ENCODE data around the gene ELF4.
"Not testable (repeated sequence)": the region's sequence is repeated elsewhere in the genome, so short reads cannot be mapped to it uniquely, and the experiment has no call there.

The ELF4 gene

DNA sequence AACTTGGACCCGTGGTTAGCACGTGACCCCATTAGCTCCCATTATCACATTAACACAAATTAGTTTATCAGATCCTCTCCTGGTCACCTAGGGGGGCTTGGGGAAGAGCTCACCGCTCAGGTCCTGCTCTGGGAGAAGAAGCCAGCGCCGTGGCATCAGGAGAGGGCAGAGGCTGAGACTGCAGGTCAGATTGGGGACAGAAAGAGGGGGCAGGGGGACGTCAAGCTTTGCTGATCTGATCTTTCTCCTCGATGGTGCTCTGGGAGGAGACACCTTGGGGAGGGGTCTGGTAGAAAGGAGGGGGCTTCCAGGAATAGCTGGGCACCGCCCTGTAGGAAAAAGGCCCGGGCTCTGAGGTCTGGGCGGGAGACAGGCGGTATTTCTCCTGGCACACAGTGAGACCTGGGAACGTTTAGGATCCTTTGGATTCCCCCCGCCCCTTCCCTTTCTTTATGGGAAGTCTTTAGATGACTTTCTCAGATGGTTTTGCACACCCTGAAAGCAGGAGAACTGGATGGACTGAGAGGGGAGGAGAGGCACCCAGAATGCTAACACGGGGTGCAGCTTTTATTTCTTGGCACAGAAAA is 9.1 kb upstream of the ELF4 start:
- no peak for DNase-seq (ENCODE audit: extremely low read depth, insufficient read length)
- Histone ChIP-seq H3K27me3 (replicated peaks; ENCODE audit: control insufficient read depth, insufficient read depth, low read length) (no peaks in the 10 kb centered on the region), H3K4me3 (replicated peaks; ENCODE audit: low read depth, low read length) (no peak overlapping the region), H3K36me3 (ENCODE audit: control insufficient read depth, insufficient read depth, low read length) (no peaks in the 10 kb centered on the region)
- TF ChIP-seq, protein P1, sequence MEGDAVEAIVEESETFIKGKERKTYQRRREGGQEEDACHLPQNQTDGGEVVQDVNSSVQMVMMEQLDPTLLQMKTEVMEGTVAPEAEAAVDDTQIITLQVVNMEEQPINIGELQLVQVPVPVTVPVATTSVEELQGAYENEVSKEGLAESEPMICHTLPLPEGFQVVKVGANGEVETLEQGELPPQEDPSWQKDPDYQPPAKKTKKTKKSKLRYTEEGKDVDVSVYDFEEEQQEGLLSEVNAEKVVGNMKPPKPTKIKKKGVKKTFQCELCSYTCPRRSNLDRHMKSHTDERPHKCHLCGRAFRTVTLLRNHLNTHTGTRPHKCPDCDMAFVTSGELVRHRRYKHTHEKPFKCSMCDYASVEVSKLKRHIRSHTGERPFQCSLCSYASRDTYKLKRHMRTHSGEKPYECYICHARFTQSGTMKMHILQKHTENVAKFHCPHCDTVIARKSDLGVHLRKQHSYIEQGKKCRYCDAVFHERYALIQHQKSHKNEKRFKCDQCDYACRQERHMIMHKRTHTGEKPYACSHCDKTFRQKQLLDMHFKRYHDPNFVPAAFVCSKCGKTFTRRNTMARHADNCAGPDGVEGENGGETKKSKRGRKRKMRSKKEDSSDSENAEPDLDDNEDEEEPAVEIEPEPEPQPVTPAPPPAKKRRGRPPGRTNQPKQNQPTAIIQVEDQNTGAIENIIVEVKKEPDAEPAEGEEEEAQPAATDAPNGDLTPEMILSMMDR (IDR thresholded peaks at IDR 0.05; ENCODE audit: insufficient read depth, low read length, poor library complexity, severe bottlenecking): no peak

DNA sequence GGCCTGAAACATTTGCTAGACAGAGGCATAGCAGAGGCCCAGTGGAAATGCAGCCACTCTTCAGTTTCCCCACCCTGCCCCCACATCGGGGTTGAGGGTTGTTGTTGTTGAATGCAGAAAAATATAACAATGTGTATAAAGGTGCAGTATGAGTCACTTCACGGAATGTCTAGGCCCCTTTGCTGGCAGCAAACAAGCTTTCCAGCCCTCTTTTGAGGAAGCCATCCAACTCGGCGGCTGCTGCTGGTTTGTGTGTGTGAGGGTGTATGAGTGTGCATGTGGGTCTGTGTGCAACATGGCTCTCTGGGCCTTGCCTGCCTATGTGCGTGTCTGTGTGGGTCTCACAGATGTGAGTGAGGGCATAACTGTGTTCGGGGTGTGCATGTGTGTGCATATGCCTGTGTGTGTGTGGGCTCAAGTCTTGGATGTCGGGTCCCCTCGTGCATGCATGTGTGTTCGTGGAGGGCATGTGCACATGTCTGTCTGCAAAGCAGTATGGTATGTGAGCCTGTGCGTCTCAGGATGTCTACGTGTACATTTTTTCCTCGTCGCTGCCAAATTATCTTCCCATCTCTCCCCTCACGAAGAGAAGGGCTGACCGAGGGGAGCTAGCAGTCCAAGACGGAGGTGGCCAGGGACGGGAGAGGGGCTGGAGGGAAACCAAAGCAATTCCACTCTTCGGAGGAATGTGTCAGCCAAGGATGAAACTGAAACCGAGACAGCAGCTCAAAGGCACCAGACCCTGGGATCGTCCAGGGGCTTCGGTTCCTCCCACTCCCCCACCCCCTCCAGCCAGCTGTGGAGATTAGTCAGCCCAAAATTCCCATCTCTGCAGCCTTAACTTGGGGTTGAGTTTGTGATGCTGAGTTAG is 8.4 kb upstream of the ELF4 start:
- no peaks in the 10 kb centered on the region for H3K36me3 ChIP-seq (ENCODE audit: control insufficient read depth, insufficient read depth, low read length)
- no peak for DNase-seq (ENCODE audit: extremely low read depth, insufficient read length)
- TF ChIP-seq, protein P1 (IDR thresholded peaks at IDR 0.05; ENCODE audit: insufficient read depth, low read length, poor library complexity, severe bottlenecking): no peak
- no peaks in the 10 kb centered on the region for H3K27me3 ChIP-seq (replicated peaks; ENCODE audit: control insufficient read depth, insufficient read depth, low read length)
- no peak overlapping the region for H3K4me3 ChIP-seq (replicated peaks; ENCODE audit: low read depth, low read length)

DNA sequence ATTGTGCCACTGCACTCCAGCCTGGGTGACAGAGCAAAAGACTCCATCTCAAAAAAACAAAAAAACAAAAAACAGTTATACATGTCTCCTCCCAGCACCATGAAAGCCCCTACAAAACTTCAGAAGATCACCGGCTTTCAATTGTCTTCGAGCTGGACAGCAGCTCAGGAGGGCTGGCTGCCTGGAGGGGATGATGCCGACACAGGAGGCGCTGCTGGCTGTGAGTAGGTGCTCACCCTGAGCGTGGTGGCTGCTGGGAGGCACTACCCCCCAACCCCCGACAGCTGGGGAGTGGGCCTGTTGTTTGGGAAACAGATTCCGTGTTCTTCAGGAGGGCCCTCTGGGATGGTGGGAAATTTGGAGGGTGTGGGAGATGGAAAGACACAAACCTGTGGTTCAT is 6.9 kb upstream of the ELF4 start:
- Histone ChIP-seq H3K27me3 (replicated peaks; ENCODE audit: control insufficient read depth, insufficient read depth, low read length) (no peaks in the 10 kb centered on the region), H3K36me3 (ENCODE audit: control insufficient read depth, insufficient read depth, low read length) (no peaks in the 10 kb centered on the region), H3K4me3 (replicated peaks; ENCODE audit: low read depth, low read length) (no peak overlapping the region)
- TF ChIP-seq, protein P1 (IDR thresholded peaks at IDR 0.05; ENCODE audit: insufficient read depth, low read length, poor library complexity, severe bottlenecking): no peak
- no peak for DNase-seq (ENCODE audit: extremely low read depth, insufficient read length)

DNA sequence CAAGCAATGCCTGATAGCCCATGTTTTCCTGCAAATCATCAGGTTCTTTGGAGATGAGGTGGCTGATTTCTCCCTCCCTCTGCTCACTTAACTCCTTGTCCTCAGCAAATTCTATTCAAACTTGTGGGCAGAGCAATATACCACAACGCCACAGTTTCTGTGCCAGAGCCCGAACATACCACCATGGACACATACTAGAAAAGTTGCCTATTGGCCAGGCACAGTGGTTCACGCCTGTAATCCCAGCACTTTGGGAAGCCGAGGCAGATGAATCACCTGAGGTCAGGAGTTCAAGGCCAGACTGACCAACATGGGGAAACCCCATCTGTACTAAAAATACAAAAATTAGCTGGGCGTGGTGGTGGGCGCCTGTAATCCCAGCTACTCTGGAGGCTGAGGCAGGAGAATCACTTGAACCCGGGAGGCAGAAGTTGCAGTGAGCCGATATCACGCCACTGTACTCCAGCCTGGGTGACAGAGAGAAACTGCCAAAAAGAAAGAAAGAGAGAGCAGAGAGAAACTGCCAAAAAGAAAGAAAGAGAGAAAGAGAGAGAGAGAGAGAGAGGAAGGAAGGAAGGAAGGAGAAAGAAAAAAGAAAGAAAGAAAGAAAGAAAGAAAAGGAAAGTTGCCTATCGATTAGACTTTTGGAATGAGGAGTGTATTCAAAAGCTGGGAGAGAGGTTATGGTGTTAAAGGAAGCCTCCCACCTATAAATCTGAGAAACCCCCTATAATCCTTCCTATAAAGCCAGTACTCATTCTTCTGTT is 5.0 kb upstream of the ELF4 start:
- H3K4me3 ChIP-seq (replicated peaks; ENCODE audit: low read depth, low read length); H3K36me3 ChIP-seq (ENCODE audit: control insufficient read depth, insufficient read depth, low read length); DNase-seq (ENCODE audit: extremely low read depth, insufficient read length); H3K27me3 ChIP-seq (replicated peaks; ENCODE audit: control insufficient read depth, insufficient read depth, low read length): not testable (repeated sequence)

DNA sequence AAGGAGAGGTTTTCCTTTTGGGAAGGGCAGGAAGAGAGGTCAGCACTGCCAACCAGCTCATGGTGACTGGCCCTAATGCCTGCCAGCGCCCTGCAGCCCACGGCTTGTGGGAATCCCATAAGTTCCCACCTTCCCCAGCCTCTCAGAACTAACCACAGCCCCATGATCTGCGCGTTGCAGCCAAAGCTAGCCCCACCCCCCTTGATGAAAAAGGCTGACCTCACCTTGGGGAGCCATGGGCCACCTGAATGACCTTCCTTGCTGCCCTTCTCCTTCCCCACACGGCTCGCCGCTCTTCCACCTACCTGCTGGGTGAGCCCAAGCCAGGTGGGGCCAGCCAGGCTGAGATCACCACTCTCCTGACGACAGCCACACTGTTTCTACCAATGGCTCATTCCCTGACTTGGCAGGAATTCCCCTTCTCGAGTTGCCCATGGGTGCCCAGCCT is 3.9 kb upstream of the ELF4 start:
- Histone ChIP-seq H3K36me3 (ENCODE audit: control insufficient read depth, insufficient read depth, low read length) (no peaks in the 10 kb centered on the region), H3K27me3 (replicated peaks; ENCODE audit: control insufficient read depth, insufficient read depth, low read length) (no peaks in the 10 kb centered on the region), H3K4me3 (replicated peaks; ENCODE audit: low read depth, low read length) (no peak overlapping the region)
- TF ChIP-seq, protein P1 (IDR thresholded peaks at IDR 0.05; ENCODE audit: insufficient read depth, low read length, poor library complexity, severe bottlenecking): no peak
- DNase-seq (ENCODE audit: extremely low read depth, insufficient read length): no peak

Data from GM06990 (cell line).